SK-N-SH (cell line): Measurements from ENCODE around the gene BRD2. TPM values are rescaled to one million over a fixed set of nuclear protein-coding genes. Genes with fewer than 3 reads are reported as not detected.

Experiments used
- CTCF ChIA-PET: fragments of 300-600, 350-600 bp; formaldehyde crosslinking; extraction: SDS; loops from one replicate; lab custom pipeline; 2021; lab: Yijun Ruan, JAX
- POLR2A ChIA-PET: fragments of 350-600 bp; sonication (Branson Sonifier 250); formaldehyde crosslinking; extraction: SDS; loops from one replicate; lab custom pipeline; 2020; ENCODE audit warnings: antibody characterized with exemption, inconsistent platforms; lab: Yijun Ruan, JAX
- DNase-seq: peaks from one replicate; pipeline ENCODE4 v3.0.0; 2012
- H2AFZ ChIP-seq: fragments of 200-600 bp; sonication (generic); 2 replicates; pipeline ENCODE4 v1.8.1; 2016; ENCODE audit warnings: antibody characterized with exemption, mild to moderate bottlenecking, low read depth
- H3F3A ChIP-seq: fragments of 200-600 bp; sonication (generic); replicated peaks from 2 replicates; pipeline ENCODE3; 2016; ENCODE audit warnings: antibody characterized with exemption, mild to moderate bottlenecking; ENCODE audit not compliant: insufficient read depth
- H3K27ac ChIP-seq, 2 experiments: fragments of 200-500 bp in 1 of 2; fragments of 200-600 bp in 1 of 2; sonication (Bioruptor generic) in 1 of 2; sonication (generic), shearing (Covaris generic) in 1 of 2; 2 replicates each; pipeline versions ENCODE4 v1.5.1 to v1.6.1; 2014 to 2016; ENCODE audit warnings: low read depth in 2 of 2, inconsistent platforms in 1 of 2, low read length in 1 of 2, mild to moderate bottlenecking in 1 of 2, mixed read lengths in 1 of 2
- H3K27me3 ChIP-seq: fragments of 200-600 bp; sonication (generic), shearing (Covaris generic); 2 replicates; pipeline ENCODE4 v1.6.1; 2016; ENCODE audit warnings: mixed run types; ENCODE audit not compliant: insufficient read depth
- H3K36me3 ChIP-seq, 2 experiments: fragments of 200-500 bp in 1 of 2; fragments of 200-600 bp in 1 of 2; sonication (Bioruptor generic) in 1 of 2; sonication (generic) in 1 of 2; replicated peaks in 1 of 2; 2 replicates each; pipeline versions ENCODE3 to v1.5.1; 2014 to 2016; ENCODE audit warnings: low read length in 1 of 2, mild to moderate bottlenecking in 1 of 2; ENCODE audit not compliant: insufficient read depth in 2 of 2, control insufficient read depth in 1 of 2
- H3K4me1 ChIP-seq, 2 experiments: fragments of 200-500 bp in 1 of 2; fragments of 200-600 bp in 1 of 2; sonication (Bioruptor generic) in 1 of 2; sonication (generic), shearing (Covaris generic) in 1 of 2; 2 replicates each; pipeline versions ENCODE4 v1.5.1 to v1.6.1; 2014 to 2016; ENCODE audit warnings: low read depth in 1 of 2, low read length in 1 of 2, mixed run types in 1 of 2; ENCODE audit not compliant: insufficient read depth in 2 of 2, control insufficient read depth in 1 of 2
- H3K4me2 ChIP-seq: fragments of 200-600 bp; sonication (generic), shearing (Covaris generic); 2 replicates; pipeline ENCODE4 v1.6.1; 2017; ENCODE audit warnings: mixed run types
- H3K4me3 ChIP-seq, 2 experiments: fragments of 200-500 bp in 1 of 2; fragments of 200-600 bp in 1 of 2; sonication (Bioruptor generic) in 1 of 2; sonication (generic), shearing (Covaris generic) in 1 of 2; 2 replicates each; pipeline versions ENCODE4 v1.5.1 to v1.8.1; 2014 to 2016; ENCODE audit warnings: low read depth in 2 of 2, inconsistent platforms in 1 of 2, low read length in 1 of 2, mild to moderate bottlenecking in 1 of 2, mixed read lengths in 1 of 2, moderate library complexity in 1 of 2
- H3K79me2 ChIP-seq: fragments of 200-600 bp; sonication (generic); 2 replicates; pipeline ENCODE4 v1.8.1; 2017; ENCODE audit warnings: mild to moderate bottlenecking; ENCODE audit not compliant: insufficient read depth
- H3K9ac ChIP-seq: fragments of 200-600 bp; sonication (generic); 2 replicates; pipeline ENCODE4 v1.6.1; 2017; ENCODE audit warnings: mixed run types
- H3K9me2 ChIP-seq: fragments of 200-600 bp; sonication (generic); 2 replicates; pipeline ENCODE4 v1.6.1; 2017; ENCODE audit warnings: mixed run types
- H3K9me3 ChIP-seq: fragments of 200-600 bp; sonication (generic); 2 replicates; pipeline ENCODE4 v1.6.1; 2017; ENCODE audit warnings: mixed run types, mild to moderate bottlenecking, moderate library complexity
- H4K20me1 ChIP-seq: fragments of 200-600 bp; sonication (generic); 2 replicates; pipeline ENCODE4 v1.6.1; 2017; ENCODE audit warnings: mild to moderate bottlenecking, mixed run types; ENCODE audit not compliant: insufficient read depth
- CHD2 ChIP-seq: fragments of 150-350 bp; IDR thresholded peaks from 2 replicates; pipeline ENCODE4 v1.6.1; 2018; ENCODE audit warnings: low read length; ENCODE audit not compliant: partially characterized antibody
- EP300 ChIP-seq, 2 experiments: IDR thresholded peaks; 2 replicates each; pipeline versions ENCODE4 v1.4.0 to v1.6.1; 2012; ENCODE audit warnings: borderline replicate concordance in 1 of 2, low read depth in 1 of 2, low read length in 1 of 2
- EZH2phosphoT487 ChIP-seq: fragments of 200-600 bp; sonication (generic); IDR thresholded peaks from 2 replicates; pipeline ENCODE4 v1.6.1; 2017; ENCODE audit warnings: low read depth, mixed run types, mild to moderate bottlenecking, antibody characterized with exemption, moderate library complexity, borderline replicate concordance
- FOSL2 ChIP-seq: IDR thresholded peaks from 2 replicates; pipeline ENCODE4 v1.4.0; 2012; ENCODE audit warnings: low read depth, mild to moderate bottlenecking, moderate library complexity, borderline replicate concordance
- FOXJ3 ChIP-seq: sonication (generic); formaldehyde crosslinking; IDR thresholded peaks from 2 replicates; pipeline ENCODE4 v1.5.1; 2020; ENCODE audit warnings: mild to moderate bottlenecking, missing genetic modification reagents
- GABPA ChIP-seq: IDR thresholded peaks from 2 replicates; pipeline ENCODE4 v1.4.0; 2012; ENCODE audit warnings: low read depth, mild to moderate bottlenecking
- MXI1 ChIP-seq: IDR thresholded peaks from 2 replicates; pipeline ENCODE4 v1.6.1; 2012; ENCODE audit warnings: mild to moderate bottlenecking, low read depth, low read length, improper control_type of control experiment
- NFIC ChIP-seq: IDR thresholded peaks from 2 replicates; pipeline ENCODE4 v1.4.0; 2012; ENCODE audit warnings: borderline replicate concordance
- NRF1 ChIP-seq: IDR thresholded peaks from 2 replicates; pipeline ENCODE4 v1.6.1; 2012; ENCODE audit warnings: low read depth, mild to moderate bottlenecking, low read length
- POLR2AphosphoS5 ChIP-seq: IDR thresholded peaks from 2 replicates; pipeline ENCODE4 v1.6.1; 2012; ENCODE audit warnings: low read depth, low read length
- RAD21 ChIP-seq: IDR thresholded peaks from 2 replicates; pipeline ENCODE4 v1.6.1; 2012; ENCODE audit warnings: mild to moderate bottlenecking, low read length
- RCOR1 ChIP-seq: fragments of 150-350 bp; IDR thresholded peaks from 2 replicates; pipeline ENCODE4 v1.6.1; 2017; ENCODE audit warnings: antibody characterized with exemption, low read length
- SIN3A ChIP-seq: IDR thresholded peaks from 2 replicates; pipeline ENCODE4 v1.6.1; 2012; ENCODE audit warnings: low read depth, mild to moderate bottlenecking, low read length, moderate library complexity, borderline replicate concordance
- TAF1 ChIP-seq: IDR thresholded peaks from 2 replicates; pipeline ENCODE4 v1.6.1; 2012; ENCODE audit warnings: low read depth, mild to moderate bottlenecking, low read length, moderate library complexity, borderline replicate concordance
- USF1 ChIP-seq: IDR thresholded peaks from 2 replicates; pipeline ENCODE4 v1.4.0; 2012; ENCODE audit warnings: low read depth, borderline replicate concordance
- YY1 ChIP-seq: IDR thresholded peaks from 2 replicates; pipeline ENCODE4 v1.4.0; 2012; ENCODE audit warnings: low read depth, mild to moderate bottlenecking
- WGBS: methylation state at CpG from one replicate; pipeline ENCODE4 v1.1.6; 2017; ENCODE audit warnings: low lambda C conversion rate; 5-methylcytosine and 5-hydroxymethylcytosine counted together
- polyA plus RNA-seq, 3 experiments: library from polyadenylated mRNA; depleted of rRNA; stranded (reverse); fragments of >200 nt; gene quantifications; 2 replicates each; pipeline ENCODE4 v1.2.3, GENCODE V29; 2012

BRD2 gene
- polyA plus RNA-seq, 1 of the 3 experiments (the other 2 are of a cell fraction): 104 TPM

GRCh38 chr6:32970413-32971241 lies 2.2 kb downstream of the BRD2 start:
- H3K9me3 ChIP-seq: no peaks in the 10 kb centered on the region
- TF ChIP-seq TAF1 (peak; percentile 69), MXI1 (no peak; the same call in 1 of the 2 replicates), FOSL2 (no peak), RAD21 (no peak), POLR2AphosphoS5 (peak; percentile 54; the same call in 1 of the 2 replicates), CHD2 (peak; percentile 84), EP300 (IDR thresholded peaks at IDR 0.05; ENCODE audit: borderline replicate concordance in 1 of 2, low read depth in 1 of 2, low read length in 1 of 2) (peak; percentile 27 to 50; a peak in 2 of 4 replicates), NFIC (0 out of 2 replicates have a peak, but pooled peaks have one; percentile 5), NRF1 (no peak), YY1 (peak; percentile 84; the same call in 1 of the 2 replicates), FOXJ3 (CRISPR knock-in tag) (no peak), RCOR1 (no peak), EZH2phosphoT487 (no peak), SIN3A (peak; percentile 46; the same call in 1 of the 2 replicates), USF1 (no peak), GABPA (no peak)
- peaks cover 29 to 38% of the 10 kb centered on the region in 2 experiments for H3K36me3 ChIP-seq
- ChIA-PET CTCF (interaction anchor here (0.7 to 12.0 kb wide), 9 partner anchors 13 to 284 kb away, joined by 3 to 203 read pairs (median 11); partner anchors contain the start of genes HLA-DMA and TAP2), POLR2A (interaction anchor here (0.6 to 4.7 kb wide), 9 partner anchors 14 to 1423 kb away, joined by 3 to 50 read pairs (median 6); partner anchors contain the start of genes ATF6B, ATP6V1G2, NFKBIL1 and RPS18)
- no peaks in the 10 kb centered on the region for H3K9me2 ChIP-seq
- H4K20me1 ChIP-seq: peaks cover 36% of the 10 kb centered on the region
- H3K27ac ChIP-seq: peak overlapping the region; percentile 97 to 99
- H3K79me2 ChIP-seq: peaks cover 70% of the 10 kb centered on the region
- DNase-seq: peak; percentile 74
- H3F3A ChIP-seq: peaks cover 45% of the 10 kb centered on the region
- WGBS: 2% methylated on average over 33 of the region's 43 CpGs
- no peaks in the 10 kb centered on the region for H3K27me3 ChIP-seq
- peak overlapping the region; percentile 94 for H3K9ac ChIP-seq
- peak overlapping the region; percentile 97 for H3K4me2 ChIP-seq
- no peak overlapping the region for H2AFZ ChIP-seq
- H3K4me1 ChIP-seq: peaks cover 15 to 19% of the 10 kb centered on the region in 2 experiments; a peak in 3 of 4 replicates
- peak overlapping the region; percentile 80 to 83 for H3K4me3 ChIP-seq
